Choroid plexus epithelial cell (primary cell): ENCODE measurements around the gene PAIP1.
A peak's percentile ranks its signal among the peaks of the same experiment; 100 is the strongest.
"Not testable (repeated sequence)": the region's sequence is repeated elsewhere in the genome, so short reads cannot be mapped to it uniquely, and the experiment has no call there.

Experiments used
- DNase-seq: peaks from one replicate; pipeline ENCODE4 v3.0.0-alpha.2; 2010; ENCODE audit warnings: low read depth
- H3K4me3 ChIP-seq: 2 replicates; pipeline ENCODE4 v1.5.1; 2011; ENCODE audit warnings: low read depth, mild to moderate bottlenecking, control low read depth, low read length, moderate library complexity
- TF ChIP-seq, protein P1 (sequence below): conservative IDR thresholded peaks from 2 replicates; pipeline ENCODE4 v1.5.1; 2011; ENCODE audit warnings: low read depth, mild to moderate bottlenecking, control low read depth, inconsistent platforms, low read length, moderate library complexity

PAIP1 gene

DNA sequence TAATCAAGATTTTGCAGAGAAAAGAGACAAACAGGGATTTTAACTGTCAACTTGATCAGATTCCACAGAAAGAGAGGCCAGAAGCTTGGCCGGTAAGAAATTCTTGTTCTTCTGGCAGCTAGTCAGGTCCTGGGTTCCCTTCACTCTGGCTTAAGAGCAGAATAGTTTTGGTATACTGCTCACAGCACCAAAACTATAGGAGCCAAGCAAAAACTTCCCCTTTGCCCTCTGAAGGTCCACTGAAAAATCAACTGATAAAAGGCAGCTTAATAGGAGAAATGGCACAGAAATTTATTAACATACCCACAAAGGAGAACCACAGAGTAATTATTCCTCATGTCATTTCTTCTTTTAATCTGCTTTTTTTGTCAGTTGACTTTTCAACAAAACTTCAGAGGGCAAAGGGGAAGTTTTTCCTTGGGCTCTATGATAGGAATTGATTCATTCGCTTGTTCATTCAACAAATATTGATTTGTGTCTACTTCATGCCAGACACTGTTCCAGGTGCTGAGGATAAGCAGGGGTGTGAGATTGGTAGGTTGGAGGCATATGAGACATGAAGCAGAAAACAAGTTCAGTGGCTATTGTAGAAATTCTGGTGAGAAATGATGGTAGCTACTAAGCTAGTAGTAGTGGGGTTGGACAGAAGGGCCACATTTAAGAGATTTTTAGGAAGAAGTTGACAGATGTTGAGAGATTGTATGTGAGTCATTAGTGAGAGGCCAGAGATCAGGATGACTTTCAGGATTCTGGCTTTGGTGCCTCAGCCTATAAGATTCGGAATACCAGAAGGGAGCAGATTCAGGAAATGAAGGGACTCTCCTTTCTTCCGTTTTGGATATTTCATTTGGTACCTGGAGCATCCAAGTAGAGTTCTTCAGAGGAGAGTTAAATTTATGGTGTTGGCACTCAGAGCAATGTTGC, 25.5 kb upstream of the PAIP1 start:
- TF ChIP-seq, protein P1, sequence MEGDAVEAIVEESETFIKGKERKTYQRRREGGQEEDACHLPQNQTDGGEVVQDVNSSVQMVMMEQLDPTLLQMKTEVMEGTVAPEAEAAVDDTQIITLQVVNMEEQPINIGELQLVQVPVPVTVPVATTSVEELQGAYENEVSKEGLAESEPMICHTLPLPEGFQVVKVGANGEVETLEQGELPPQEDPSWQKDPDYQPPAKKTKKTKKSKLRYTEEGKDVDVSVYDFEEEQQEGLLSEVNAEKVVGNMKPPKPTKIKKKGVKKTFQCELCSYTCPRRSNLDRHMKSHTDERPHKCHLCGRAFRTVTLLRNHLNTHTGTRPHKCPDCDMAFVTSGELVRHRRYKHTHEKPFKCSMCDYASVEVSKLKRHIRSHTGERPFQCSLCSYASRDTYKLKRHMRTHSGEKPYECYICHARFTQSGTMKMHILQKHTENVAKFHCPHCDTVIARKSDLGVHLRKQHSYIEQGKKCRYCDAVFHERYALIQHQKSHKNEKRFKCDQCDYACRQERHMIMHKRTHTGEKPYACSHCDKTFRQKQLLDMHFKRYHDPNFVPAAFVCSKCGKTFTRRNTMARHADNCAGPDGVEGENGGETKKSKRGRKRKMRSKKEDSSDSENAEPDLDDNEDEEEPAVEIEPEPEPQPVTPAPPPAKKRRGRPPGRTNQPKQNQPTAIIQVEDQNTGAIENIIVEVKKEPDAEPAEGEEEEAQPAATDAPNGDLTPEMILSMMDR, result no peak
- no peak for DNase-seq
- H3K4me3 ChIP-seq, result no peak overlapping the region

DNA sequence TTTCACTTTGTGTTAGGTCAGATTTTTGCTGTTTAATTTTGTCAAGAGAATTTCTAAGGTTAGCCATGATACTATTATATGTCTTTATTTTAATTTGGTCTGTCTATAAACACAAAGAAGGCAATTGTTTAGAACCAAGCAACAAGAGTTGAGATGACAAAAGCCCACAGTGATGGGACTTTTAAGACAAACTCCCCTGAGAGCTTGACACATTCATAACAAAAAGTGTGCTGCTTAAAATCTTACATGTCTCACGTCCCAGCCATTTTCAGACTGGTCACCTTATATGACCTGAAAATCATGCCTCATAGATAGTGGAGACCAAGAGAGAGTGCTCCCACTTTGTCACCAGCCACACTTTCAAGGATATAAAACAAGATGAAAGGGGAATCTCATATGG, 24.5 kb upstream of the PAIP1 start:
- H3K4me3 ChIP-seq, result no peak overlapping the region
- DNase-seq, result no peak
- TF ChIP-seq, protein P1, result no peak

DNA sequence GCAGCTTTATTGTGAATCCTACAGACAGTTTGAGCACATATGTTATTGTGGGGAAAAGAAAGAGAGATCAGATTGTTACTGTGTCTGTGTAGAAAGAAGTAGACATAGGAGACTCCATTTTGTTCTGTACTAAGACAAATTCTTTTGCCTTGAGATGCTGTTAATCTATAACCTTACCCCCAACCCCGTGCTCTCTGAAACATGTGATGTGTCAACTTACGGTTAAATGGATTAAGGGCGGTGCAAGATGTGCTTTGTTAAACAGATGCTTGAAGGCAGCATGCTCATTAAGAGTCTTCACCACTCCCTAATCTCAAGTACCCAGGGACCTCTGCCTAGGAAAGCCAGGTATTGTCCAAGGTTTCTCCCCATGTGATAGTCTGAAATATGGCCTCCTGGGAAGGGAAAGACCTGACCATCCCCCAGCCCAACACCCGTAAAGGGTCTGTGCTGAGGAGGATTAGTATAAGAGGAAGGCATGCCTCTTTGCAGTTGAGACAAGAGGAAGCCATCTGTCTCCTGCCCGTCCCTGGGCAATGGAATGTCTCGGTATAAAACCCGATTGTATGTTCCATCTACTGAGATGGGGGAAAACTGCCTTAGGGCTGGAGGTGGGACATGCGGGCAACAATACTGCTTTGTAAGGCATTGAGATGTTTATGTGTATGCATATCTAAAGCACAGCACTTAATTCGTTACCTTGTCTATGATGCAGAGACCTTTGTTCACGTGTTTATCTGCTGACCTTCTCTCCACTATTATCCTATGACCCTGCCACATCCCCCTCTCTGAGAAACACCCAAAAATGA, 23.7 kb upstream of the PAIP1 start:
- H3K4me3 ChIP-seq, DNase-seq: not testable (repeated sequence)

DNA sequence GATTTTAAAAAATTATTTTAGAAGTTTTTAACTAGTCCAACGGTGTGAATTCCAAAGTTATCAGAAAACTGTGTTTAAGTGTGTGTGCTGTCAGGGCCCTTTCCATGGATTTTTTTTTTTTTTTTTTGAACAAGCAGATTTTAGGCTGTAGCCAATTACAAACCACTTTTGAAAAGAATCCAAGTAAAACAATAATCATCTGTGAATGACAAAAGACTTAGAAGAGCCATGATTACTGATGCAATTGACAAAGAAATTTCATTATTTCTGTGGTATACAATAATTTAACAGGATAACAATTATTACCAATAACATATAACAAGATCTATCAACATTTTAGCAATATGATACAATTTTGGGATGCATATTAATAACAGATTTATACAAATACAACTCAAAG, 16.2 kb upstream of the PAIP1 start:
- H3K4me3 ChIP-seq, result no peak overlapping the region
- DNase-seq, result peak; percentile 75
- TF ChIP-seq, protein P1, result no peak

DNA sequence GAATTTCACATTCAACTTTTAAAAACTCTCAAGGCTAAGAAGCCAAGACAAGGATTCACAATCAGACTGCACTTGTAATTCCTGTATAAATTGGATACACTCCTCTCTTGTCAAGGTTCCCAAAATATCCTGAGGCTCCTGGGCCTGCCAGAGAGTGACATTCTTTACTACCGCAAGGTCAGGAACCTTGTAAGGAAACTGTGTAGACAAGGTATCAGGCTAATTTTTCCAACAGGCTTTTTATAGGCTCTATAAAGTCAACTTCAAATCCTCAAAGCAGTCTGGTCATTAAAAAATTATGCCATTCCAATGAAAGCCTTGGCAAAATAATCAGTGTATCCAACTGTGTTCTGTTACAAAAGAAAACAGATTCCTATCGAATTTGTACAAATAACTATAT, 15.5 kb upstream of the PAIP1 start:
- H3K4me3 ChIP-seq, result no peak overlapping the region
- TF ChIP-seq, protein P1, result no peak
- peak; percentile 40 for DNase-seq

DNA sequence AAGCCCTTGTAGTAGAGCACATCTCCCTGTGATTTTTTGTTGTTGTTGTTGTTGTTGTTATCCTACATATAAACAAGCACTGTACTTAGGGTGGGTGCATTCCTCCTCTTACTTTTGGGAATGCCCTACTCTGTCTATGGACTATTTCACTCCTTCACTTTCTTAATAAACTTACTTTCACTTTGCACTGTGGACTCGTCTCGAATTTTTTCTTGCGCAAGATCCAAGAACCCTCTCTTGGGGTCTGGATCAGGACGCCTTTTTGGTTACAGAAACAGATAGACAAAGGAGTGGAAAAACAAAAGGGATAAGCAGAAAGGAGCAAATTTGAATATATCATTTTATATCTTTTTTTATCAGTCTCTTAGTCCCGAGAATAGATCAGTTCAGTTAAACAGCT, 14.4 kb upstream of the PAIP1 start:
- no peak for DNase-seq
- TF ChIP-seq, protein P1, result no peak
- no peak overlapping the region for H3K4me3 ChIP-seq

DNA sequence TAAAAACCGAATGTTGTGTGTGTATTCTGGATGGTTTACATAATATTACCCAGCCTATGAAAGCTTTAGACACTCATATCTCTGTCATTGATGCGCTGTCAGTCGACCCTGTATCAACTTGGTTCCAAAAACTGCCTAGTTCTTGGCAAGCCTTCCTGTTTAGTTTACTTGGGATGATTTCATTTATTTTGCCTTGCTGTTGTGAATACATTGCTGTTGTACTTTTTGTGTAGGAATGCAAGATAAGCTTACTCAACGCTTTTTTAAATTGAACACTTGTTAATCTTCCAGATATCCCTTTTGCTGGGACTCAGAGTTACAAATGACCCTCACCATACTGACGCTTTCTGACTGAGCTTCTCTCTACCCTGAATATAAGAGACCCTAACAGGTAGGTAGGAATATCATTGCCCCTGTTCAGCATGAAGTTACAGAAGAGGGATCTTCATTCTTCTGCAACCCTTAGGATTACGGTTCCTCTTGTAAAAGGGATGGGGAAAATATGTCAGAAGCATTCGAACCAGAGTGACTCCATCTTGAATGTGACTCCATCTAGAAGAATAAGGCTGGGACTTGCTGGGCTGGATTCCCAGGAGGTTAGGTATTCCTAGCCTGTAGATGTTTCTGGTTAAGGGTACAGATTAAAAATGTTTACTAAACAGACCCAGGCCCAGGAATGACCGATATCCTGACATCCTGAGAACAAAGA, 13.7 kb upstream of the PAIP1 start:
- TF ChIP-seq, protein P1, result no peak
- no peak for DNase-seq
- H3K4me3 ChIP-seq, result no peak overlapping the region
